Mucosa of descending colon (tissue), 3 donors: ENCODE results near the gene AGAP1. TPM values are rescaled to one million over a fixed set of nuclear protein-coding genes. Genes with fewer than 3 reads are reported as not detected.
A peak's percentile ranks its signal among the peaks of the same experiment; 100 is the strongest.

Experiments
- ATAC-seq: fragments of 200-7000 bp; cut with Tn5 transposase; one replicate; pipeline ENCODE4 v1.9.1; 2020; ENCODE audit warnings: mild to moderate bottlenecking, moderate library complexity
- DNase-seq, 3 donors: peaks; one replicate each; pipeline ENCODE4 v3.0.0-alpha.2; 2020
- H3K36me3 ChIP-seq: fragments of 200-600 bp; one replicate; pipeline ENCODE4 v1.8.0; 2021; ENCODE audit warnings: low read depth, mild to moderate bottlenecking
- H3K4me1 ChIP-seq: fragments of 200-600 bp; one replicate; pipeline ENCODE4 v1.8.0; 2021; ENCODE audit warnings: low read depth, mild to moderate bottlenecking
- H3K4me3 ChIP-seq: fragments of 200-600 bp; one replicate; pipeline ENCODE4 v1.8.0; 2021; ENCODE audit warnings: mild to moderate bottlenecking
- H3K9me3 ChIP-seq: fragments of 200-600 bp; one replicate; pipeline ENCODE4 v1.8.0; 2021; ENCODE audit warnings: mild to moderate bottlenecking
- CTCF ChIP-seq: fragments of 200-600 bp; IDR thresholded peaks from one replicate; pipeline ENCODE4 v1.8.0; 2022; ENCODE audit warnings: antibody characterized with exemption, mild to moderate bottlenecking
- intact Hi-C, 2 donors: fragments of 100-400 bp; cut with DNase I in 1 of 2; cut with micrococcal nuclease in 1 of 2; formaldehyde crosslinking; loops; one replicate each; pipeline versions ENCODE4 v1.11.0 to v1.11.1; 2022; cut with DNase I, micrococcal nuclease
- total RNA-seq, 3 donors: library from RNA; stranded (reverse); fragmentation: NEBNext Ultra II Directional in 2 of 3; extraction: Animal tissue kit (Norgen Biotek cat#: 25700) in 2 of 3; gene quantifications; one replicate each; pipeline versions ENCODE4 v1.2.1 to v1.2.4, GENCODE V29; 2021 to 2023
- donor health status: DM: no; HTN: no; CAD: no; lungs with moderate emphysema.
- donor health status: DM: no; HTN: no; CAD: no.
- donor health status: DM: no; HTN: yes; CAD: no.

The AGAP1 gene
- total RNA-seq, 3 donors from 2014 or later: 68.1 to 112 (median 88.9) TPM

GRCh38 chr2:235654103-235654813, 160.4 kb downstream of the AGAP1 start:
- no peak overlapping the region for H3K4me3 ChIP-seq
- DNase-seq (no peak), ATAC-seq (no peak)
- TF ChIP-seq CTCF: no peak
- H3K36me3 ChIP-seq: no peaks in the 10 kb centered on the region
- H3K4me1 ChIP-seq: peaks cover 19% of the 10 kb centered on the region
- intact Hi-C loops: no loop called here
- H3K9me3 ChIP-seq: no peaks in the 10 kb centered on the region

- intact Hi-C loops: no loop called here
- Histone ChIP-seq H3K4me1 (peaks cover 32% of the 10 kb centered on the region), H3K4me3 (no peak overlapping the region), H3K9me3 (no peaks in the 10 kb centered on the region), H3K36me3 (no peaks in the 10 kb centered on the region)
- DNase-seq (peak in 1 of 3 donors; percentile 57), ATAC-seq (peak; percentile 66)
- TF ChIP-seq CTCF: no peak
Observed at GRCh38 chr2:235658351-235659174, 164.7 kb downstream of the AGAP1 start.

- Histone ChIP-seq H3K4me1 (peaks cover 32% of the 10 kb centered on the region), H3K36me3 (no peaks in the 10 kb centered on the region), H3K4me3 (no peak overlapping the region), H3K9me3 (no peaks in the 10 kb centered on the region)
- intact Hi-C loops: no loop called here
- ATAC-seq: peak; percentile 26
- no peak for DNase-seq
- TF ChIP-seq CTCF: no peak
Observed at GRCh38 chr2:235659767-235660322, 166.0 kb downstream of the AGAP1 start.

DNA sequence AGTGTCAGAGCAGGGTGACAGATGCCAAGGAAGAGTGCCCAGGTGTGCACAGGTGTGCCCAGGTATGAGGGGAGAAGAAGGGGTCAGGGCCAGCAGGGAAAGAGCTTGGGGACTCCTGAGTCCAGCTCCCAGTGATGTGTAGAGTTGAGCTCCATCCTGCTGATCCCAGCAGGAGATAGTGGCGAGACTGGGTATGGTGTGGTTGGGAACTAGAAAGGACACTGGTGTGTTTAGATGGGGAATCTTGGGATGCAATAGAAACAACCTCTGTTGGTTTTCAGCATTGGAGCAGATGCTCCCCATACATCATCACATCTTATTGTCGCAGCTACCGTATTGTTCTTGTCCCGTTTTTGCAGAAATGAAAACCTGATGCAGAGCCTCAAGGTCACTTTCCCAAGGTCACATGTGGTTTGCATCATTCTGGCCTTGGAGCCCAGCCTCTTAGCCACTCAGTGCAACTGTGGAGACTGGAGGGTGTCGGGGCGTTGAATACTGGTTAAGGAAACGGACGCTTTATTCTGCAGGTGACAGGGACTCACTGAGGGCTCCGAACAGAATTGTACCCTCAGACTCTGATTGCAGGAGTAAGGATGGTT, 166.7 kb downstream of the AGAP1 start:
- Histone ChIP-seq H3K9me3 (no peaks in the 10 kb centered on the region), H3K4me1 (peaks cover 38% of the 10 kb centered on the region), H3K36me3 (no peaks in the 10 kb centered on the region), H3K4me3 (no peak overlapping the region)
- intact Hi-C loops: no loop called here
- DNase-seq: no peak
- ATAC-seq: no peak
- TF ChIP-seq CTCF: no peak

DNA sequence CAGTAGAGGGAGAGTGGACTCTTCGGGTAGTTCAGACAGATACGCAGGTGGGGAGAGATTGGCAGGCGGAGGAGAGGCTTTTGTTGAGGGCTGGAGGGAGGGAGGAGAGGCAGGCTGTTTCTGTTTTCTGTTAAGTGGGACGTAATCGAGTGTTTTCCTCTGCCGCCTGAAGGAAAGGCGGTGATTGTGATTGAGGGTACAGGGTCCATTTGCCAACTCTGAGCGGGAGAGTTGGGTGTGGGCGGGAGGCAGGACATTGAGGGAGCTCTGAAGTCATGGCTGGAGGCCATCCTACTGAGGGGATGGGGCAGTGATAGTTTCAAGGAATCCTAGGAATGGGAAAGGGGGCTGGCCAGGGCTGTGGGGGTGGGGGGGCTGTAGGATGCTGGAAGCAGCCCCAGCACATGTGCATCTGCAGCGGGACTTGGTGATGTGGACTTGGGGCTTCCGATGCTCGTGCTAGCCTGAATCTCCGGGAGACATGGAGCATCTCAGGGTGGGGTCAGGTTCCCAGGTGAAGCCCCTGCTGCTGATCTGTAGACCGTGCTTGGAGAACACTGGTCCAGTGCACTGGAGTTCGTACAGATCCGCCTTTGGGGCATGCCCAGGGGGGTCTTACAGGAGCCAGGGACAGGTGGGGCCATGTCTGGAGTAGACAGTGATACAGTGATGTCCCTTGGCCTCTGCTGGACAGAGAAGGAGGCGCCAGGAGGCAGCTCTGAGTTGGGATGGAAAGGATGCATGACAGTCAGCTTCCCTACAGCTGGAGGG, 167.5 kb downstream of the AGAP1 start:
- DNase-seq (no peak), ATAC-seq (peak; percentile 45)
- peaks cover 45% of the 10 kb centered on the region for H3K4me1 ChIP-seq
- no peaks in the 10 kb centered on the region for H3K9me3 ChIP-seq
- TF ChIP-seq CTCF: no peak
- intact Hi-C loops: no loop called here
- no peaks in the 10 kb centered on the region for H3K36me3 ChIP-seq
- no peak overlapping the region for H3K4me3 ChIP-seq
